GM19099 (cell line): ENCODE results near the gene ZIM2.

Source experiments
- POLR2A ChIP-seq: IDR thresholded peaks from 3 replicates; pipeline ENCODE4 v1.6.1; 2011; ENCODE audit warnings: low read depth; ENCODE audit not compliant: insufficient read length; ENCODE audit errors: extremely low read depth

Gene ZIM2

GRCh38 chr19:56841193-56841543, 642 bp upstream of the ZIM2 start:
- TF ChIP-seq POLR2A = no peak

GRCh38 chr19:56839652-56840450, 675 bp downstream of the ZIM2 start:
- no peak for TF ChIP-seq POLR2A

DNA sequence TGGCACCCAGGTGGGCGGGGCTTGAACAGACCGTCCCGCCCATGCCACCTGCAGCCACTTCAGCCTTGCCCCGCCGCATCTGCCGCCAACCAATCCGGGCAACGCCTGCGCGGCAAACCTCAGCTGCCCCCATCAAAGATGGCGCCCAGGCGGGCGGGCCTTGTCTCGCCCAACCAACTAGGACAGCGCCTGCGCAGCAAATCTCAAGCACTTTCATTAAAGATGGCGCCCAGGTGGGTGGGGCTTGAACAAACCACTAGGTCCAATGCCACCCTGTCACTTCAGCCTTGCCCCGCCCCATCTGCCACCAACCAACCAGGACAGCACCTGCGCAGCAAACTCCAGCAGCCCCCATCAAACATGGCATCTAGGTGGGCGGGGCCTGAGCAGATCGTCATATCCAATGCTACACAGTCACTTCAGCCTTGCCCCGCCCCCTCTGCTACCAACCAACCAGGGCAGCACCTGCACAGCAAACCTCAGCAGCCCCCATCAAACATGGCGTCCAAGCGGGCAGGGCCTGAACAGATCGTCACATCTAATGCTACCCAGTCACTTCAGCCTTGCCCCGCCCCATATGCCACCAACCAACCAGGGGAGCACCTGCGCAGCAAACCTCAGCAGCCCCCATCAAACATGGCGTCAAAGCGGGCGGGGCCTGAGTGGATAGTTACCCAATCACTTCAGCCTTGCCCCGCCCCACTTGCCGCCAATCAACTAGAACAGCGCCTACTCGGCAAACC, 1.4 kb downstream of the ZIM2 start:
- TF ChIP-seq POLR2A = no peak

DNA sequence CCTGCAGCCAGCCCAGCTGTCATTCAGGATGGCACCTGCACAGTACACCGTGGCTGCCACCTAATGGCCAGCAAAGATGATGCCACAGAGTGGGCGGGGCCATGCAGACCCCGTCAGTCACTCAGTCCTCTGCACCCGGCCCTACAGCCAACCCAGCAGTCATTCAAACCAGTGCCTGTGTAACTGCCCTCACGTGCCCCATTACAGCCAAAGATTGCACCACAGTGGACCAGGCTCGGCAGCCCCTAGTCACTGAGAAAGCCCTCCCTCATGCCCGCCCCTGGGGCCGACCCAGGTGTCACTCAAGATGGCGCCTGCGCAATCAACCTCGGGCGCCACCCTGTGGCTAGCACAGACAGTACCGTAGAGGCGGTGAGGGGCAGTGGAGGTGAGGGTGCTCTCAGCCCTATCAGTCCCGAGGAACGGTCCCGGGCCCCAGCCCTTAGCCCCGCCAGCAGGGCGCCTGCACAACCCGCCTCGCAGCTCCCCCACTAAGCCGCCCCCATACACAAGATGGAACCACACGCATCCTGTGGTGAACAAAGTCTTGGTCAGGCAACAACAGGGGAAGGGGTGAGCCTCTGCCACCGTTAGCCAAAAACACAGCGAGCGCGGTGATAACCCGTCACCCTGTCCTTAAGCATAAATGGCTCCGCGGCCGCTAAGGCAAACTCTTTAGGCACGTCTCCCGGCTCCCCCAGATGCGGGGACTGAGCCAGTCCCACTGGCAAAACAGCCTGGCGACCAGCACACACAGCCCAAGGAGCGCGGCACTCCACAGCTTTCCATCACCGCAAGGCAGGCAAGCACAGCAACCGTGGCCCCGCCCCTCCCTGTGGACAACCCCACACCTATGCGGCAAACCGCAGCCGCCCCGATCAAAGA, 2.3 kb downstream of the ZIM2 start:
- TF ChIP-seq POLR2A = no peak

- TF ChIP-seq POLR2A = no peak
Observed at GRCh38 chr19:56837492-56838023, 3.0 kb downstream of the ZIM2 start.

DNA sequence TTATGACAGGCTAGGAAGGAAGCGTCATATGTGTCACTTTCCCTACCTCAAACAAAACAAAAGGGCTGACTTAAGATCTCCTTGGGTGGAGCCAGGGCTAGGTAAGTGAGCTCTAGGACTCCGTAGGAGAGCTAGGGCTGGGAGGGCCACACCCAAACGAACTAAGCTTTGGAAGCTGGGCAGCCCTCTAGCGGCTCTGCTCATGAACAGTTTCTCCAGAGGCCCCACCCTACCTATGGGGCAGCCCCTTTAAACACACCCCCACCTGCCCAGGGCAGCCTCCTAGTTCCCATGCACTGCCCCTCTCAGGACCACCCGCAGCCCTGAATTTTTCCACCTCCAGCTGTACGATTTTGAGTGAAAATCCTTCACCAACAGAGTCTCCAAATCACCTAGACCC, 3.5 kb downstream of the ZIM2 start:
- no peak for TF ChIP-seq POLR2A

DNA sequence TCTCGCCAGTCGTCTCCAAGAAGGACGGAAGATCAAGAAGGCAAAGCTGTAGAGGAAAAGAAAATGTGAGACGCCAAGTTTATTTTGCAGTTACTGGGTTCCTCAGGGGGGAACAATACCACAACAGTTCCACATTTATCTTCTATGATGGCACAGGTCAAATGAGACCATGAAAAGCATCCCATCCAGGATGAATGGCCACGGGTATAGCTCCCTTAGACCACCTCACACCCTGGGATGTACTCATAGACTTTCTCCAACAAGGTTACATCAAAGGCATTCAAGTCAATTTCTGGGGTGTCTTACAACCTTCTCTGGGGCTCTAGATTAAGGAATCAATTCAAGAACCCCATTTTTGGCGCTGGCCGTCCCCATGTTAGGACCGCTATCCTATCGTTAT, 4.5 kb downstream of the ZIM2 start:
- TF ChIP-seq POLR2A = no peak

- TF ChIP-seq POLR2A = no peak
Observed at GRCh38 chr19:56835401-56835800, 5.1 kb downstream of the ZIM2 start.

DNA sequence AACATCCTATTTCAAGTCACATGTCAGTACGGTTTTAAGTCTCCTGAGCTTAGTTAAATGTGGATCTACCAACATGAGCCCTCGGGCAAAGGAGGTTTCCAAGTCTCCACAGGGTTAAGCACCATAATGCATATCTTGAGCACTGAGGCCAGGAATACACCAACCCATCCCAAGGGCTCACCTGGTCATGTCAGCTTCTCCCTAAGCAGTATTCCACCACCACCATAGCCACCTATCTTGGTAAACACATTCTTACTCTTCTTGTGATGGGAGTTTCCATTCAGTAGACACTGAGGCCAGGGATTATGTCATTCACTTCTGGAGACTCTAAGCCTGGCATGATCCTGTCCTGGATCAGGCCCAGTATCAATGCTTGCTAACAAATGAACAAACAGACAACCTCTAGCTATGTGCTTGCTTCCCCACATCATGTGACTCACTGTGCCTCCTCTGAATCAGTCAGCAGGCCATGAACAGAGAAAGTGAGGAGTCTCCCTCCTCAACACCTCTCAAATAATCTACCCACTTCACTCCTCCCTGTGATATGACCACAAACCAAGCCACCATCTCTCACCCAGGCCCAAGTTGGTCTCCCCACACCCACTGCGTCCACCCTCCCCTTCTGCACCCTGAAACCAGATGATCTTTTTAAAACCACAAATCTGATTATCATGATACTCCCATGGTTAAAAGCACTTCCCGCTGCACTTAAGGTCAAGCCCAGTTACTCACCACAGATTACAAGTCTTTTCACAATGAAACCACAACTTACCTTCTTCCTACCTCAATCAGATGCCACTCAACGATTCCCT, 5.8 kb downstream of the ZIM2 start:
- TF ChIP-seq POLR2A = no peak

DNA sequence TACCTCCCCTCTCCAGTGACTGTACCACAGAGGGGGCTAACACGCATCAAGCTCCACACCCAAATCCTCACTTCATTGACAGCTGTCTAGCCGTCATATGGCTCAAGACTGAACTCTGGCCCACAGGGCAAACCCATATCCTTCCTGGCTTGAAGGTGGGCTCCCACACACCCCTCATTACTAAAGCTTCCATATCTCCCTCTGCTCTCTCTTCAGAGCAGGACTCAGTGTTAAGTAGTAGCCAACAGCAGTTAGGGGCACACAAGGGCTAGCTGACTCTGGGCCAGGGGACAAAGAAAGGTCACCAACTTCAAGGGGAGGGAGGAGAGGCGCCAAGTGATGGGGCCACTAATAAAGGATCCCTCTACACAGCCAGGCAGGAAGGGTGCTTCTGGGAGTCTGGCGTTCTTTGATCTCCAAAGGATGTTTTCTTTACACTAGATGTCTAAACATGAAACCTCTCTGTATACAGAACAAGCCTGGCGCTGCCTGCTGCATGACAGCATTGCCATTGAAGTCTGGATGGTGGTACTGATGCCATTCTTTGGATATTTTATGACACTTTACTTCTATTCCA, 8.1 kb downstream of the ZIM2 start:
- TF ChIP-seq POLR2A = no peak

- TF ChIP-seq POLR2A = no peak
Observed at GRCh38 chr19:56831255-56831654, 9.3 kb downstream of the ZIM2 start.

GRCh38 chr19:56829596-56829995, 10.9 kb downstream of the ZIM2 start:
- TF ChIP-seq POLR2A = no peak

DNA sequence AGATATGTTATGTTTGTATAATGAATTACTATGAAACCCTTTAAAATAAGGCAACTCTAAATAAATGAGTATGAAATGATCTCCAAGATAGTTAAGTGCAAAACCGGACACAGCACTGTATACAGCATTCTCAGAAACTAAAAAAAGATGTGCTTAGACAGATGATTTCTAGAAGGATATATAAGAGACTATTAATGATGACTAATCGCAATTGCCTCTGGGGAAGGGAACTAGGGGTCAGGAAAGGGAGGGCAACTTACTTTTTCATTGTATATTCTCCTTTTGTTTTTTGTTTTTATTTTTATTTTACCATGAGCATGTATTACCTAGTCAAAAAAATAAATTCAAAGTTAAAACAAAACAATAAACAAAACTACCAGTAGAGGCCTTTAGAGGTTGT, 12.8 kb downstream of the ZIM2 start:
- no peak for TF ChIP-seq POLR2A

DNA sequence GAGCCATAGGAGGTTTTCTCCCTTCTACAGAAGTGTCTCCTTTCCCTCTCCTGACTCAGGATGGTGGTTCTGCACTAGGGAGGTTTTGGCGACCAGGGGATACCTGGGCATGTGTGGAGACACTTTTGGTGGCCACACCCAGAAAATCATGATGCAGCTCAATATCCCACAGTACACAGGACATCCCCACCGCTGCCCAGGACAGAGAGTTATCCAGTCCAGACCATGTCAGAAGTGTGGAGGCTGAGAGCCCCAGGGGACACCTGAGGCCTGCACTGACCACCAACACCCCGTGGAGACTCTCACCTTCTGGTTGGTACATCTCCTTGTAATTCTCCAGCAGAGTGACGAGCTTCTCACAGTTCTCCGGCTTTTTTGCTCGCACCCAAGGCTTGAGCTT, 16.6 kb downstream of the ZIM2 start:
- TF ChIP-seq POLR2A = no peak

GRCh38 chr19:56823417-56823816, 17.1 kb downstream of the ZIM2 start:
- no peak for TF ChIP-seq POLR2A

DNA sequence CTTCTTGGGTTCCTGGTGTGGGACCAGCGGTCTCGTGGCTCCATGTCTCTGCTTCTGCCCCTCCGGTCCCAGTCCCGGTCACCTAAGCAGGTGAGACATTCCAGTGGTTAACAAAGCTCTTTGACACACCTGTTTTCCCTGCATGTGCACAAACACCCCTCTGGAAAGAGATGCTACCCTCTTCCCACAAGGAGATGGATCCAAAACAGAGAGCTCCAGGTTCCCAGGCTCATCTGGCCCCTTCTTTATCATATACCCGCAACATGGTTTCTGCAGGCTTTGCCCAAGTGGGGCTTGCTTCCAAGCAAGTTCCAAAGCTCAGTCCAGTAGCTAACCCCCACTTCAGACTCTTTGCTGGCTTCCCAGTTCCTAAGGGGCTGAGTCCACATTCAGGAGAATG, 17.8 kb downstream of the ZIM2 start:
- no peak for TF ChIP-seq POLR2A
